UCSD-AML1 (cell line): ENCODE results near the gene PARD6B.
"Not testable (repeated sequence)": the region's sequence is repeated elsewhere in the genome, so short reads cannot be mapped to it uniquely, and the experiment has no call there.

Experiments
- DNase-seq: peaks from one replicate; lab custom pipeline; 2025; ENCODE audit not compliant: unreplicated experiment; lab: John Stamatoyannopoulos, UW

The PARD6B gene

DNA sequence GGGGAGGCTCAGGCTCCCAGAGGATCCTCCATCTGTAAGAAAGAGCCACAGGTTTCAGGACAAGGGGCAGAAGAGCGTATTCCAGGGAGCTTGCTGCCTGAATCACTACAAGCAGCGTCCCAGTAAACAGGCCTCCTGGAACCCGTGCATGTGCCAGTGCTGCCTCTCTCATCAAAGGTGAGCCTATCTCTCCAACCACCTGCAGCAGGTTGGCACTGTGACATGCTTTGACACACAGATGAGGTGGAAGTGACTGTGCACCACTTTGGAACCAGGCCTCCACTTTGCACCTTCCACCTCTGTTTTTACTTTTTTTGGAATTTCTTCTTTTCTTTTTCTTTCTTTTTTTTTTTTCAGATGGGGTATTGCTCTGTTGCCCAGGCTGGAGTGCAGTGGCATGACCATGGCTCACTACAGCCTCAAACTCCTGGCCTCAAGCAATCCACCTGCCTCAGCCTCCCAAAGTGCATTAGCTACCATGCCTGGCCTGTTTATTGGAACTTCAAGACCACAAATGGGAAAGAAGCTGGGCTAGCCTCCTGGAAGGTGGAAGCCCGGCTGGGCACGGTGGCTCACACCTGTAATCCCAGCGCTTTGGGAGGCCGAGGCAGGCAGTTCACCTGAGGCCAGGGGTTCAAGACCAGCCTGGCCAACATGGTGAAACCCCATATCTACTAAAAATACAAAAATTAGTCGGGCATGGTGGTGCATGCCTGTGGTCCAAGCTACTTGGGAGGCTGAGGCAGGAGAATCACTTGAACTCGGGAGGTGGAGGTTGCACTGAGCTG lies 27.5 kb upstream of the PARD6B start:
- DNase-seq, result not testable (repeated sequence)

DNA sequence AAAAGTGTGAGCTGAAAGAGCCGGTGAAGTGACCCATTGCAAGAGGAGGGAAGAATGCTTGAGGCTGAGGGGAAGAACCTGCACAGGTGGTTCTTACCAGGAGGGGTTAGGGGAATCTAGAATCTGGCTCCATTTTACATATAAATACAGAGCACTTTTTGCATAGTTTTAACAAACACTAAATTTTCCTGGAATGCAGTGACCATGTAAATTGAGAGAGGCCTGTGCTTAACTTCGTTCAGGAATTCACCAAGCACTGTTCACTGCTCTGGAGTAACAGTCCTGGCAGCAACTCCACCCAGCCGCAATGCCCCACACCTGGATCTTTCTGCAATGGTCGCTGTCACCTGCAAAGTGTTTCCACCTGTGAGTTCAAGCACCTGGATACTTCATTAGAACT lies 26.9 kb upstream of the PARD6B start:
- DNase-seq, result no peak

DNA sequence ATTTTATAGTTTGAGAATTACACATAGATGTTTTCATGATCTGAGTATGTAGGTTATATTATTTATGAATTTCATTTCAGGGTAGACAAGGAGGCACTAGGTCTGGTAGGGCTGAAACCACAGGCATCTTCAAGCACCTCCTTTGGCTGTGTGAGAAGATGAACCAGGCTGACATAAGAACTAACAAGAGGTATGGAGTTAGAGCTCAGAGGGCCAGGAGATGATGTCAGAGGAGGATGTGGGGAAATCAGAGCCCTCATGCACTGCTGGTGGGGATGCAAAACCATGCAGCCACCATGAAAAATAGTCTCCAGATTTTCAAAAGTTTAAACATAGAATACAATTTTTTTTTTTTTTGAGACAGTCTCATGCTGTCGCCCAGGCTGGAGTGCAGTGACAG lies 26.4 kb upstream of the PARD6B start:
- no peak for DNase-seq

DNA sequence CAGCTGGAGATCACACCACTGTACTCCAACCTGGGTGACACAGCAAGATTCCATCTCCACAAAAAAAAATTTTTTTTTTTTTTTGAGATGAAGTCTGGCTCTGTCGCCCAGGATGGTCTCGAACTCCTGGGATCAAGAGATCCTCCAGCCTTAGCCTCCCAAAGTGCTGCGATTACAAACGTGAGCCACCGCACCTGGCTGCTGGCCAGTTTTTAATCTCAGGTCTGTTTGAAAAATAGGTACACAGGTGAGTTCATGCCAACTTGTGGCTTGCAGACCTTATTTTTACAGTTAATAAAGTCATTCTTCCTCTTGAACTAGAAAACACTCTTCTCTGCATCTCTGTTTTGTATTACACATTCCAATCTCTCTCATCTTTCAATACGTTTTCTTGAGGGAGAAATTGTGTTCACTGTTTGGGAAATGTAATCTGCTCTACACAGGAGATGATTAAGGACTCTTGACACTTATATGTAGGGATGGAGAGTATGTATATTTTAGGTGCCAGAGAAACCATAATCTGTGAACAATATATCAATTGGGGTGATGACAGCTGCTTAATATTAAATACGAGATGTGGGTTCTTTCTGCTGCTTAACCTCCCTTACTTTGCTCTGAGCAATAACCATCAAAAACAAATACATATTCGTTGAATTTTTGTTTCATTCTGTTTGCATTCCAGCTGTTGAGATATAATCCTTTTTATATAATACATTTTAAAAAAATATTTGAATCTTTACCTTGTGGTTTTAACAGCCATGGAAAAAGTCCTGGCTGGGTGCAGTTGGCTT lies 22.3 kb upstream of the PARD6B start:
- DNase-seq, result no peak

DNA sequence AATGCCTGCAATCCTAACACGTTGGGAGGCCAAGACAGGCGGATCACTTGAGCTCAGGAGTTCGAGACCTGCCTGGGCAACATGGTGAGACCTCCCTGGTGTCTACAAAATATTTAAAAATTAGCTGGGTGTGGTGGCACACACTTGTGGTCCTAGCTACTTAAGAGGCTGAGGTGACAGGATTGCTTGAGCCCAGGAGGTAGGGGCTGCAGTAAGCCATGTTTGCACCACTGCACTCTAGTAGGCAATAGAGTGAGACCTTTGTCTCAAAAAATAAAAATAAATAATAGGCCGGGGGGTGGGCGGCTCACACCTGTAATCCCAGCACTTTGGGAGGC lies 21.8 kb upstream of the PARD6B start:
- no peak for DNase-seq

DNA sequence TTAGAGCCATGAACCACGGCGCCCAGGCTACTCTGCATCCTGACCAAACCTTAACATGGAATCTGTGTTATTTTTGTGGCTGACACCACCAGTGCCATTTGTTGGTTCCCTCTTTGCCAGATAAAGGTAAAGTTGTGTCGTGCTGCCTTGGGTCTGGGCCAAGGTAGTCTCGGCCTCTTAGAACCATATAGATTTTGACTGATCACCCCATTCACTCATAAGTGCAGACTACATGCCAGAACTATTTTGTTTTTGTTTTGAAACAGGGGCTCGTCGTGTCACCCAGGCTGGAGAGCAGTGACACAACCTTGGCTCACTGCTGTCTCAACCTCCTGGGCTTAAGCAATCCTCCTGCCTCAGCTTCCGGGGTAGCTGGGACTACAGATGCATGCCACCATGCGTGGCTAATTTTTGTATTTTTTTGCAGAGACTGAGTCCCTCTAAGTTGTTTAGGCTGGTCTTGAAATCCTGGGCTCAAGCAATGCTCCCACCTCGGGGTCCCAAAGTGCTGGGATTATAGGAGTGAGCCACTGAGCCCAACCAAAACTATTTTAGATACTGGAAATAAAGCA lies 20.8 kb upstream of the PARD6B start:
- DNase-seq, result no peak

DNA sequence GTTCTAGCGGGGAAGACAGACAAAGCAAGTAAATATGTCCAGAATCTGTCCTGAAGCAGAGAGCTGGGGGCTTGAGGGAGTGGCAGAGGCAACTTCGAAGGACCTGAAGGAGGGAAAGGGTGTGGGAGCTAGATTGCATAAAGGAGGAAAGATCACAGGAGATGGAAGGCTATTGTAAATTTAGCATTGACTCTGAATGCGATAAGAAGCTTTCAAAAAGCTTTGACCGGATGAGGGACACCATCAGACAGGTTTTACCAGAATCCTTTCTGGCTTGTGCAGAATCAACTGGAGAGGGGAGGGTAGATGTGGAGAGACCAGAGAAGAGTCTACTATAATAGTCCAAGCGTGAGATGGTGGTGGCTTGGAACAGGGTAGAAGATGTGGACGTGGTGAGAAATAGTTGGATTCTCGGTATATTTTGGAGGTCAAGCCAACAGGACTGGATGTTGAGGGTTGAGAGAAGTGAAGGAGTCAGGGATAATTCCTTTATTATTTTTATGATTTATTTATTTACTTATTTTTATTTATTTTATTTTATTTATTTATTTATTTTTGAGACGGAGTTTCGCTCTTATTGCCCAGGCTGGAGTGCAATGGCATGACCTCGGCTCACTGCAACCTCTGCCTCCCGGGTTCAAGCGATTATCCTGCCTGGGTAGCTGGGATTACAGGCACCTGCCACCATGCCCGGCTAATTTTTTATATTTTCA lies 20.1 kb upstream of the PARD6B start:
- no peak for DNase-seq

DNA sequence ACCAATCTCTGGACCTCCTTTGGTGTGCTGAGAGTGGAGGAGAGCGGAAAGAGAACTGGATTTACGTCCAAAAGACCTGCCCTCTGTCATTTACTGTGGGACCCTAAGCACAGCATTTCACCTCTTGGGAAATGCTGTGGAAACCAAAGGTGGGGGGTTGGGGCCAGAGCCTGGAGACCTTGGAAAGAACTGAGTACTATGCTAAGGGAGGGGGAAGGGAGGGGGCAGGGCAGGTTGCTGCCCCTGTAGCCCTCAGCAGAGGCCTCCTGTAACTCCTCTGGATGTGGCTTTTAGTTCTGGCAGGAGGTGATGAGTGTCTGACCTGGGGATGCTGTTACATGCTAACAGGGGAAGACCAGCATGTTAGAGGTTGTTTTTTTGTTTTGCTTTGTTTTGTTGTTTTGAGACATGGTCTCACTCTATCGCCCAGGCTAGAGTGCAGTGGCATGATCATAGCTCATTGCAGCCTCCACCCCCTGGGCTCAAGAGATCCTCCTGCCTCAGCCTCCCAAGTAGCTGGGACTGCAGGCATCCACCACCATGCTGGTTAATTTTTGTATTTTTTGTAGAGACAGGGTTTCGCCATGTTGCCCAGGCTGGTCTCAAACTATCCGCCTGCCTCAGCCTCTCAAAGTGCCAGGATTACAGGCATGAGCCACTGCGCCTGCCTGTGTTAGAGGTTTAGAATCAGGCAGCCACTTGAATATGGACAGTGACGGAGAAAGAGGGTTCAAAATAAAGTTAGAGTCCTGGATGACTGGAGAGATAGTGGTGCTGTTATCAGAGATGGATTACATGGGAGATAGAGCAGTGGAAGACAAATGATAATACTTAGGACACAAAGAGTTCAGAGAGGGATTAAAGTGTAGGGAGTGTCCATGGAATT lies 18.4 kb upstream of the PARD6B start:
- DNase-seq, result no peak

DNA sequence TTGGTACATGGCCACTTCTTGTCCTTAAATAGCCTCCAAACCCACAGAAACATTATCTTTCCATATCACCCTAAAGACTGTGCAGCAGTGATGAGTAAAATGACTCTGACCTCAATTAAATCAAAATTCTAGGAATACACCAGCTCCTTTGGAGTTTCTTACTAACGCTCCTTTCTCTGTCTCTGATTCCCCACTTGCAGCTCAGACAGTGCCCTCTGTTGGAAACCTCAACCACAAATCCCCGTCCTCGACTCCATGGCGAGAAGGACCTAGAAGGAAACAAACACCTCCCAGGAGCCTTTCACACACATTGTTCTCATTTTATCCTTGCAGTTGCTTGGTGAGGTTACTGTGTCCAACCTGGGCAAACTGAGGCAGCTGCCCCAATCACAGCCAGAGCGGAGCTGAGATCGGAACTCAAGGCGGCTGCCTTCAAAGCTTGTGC lies 17.7 kb upstream of the PARD6B start:
- DNase-seq, result no peak

DNA sequence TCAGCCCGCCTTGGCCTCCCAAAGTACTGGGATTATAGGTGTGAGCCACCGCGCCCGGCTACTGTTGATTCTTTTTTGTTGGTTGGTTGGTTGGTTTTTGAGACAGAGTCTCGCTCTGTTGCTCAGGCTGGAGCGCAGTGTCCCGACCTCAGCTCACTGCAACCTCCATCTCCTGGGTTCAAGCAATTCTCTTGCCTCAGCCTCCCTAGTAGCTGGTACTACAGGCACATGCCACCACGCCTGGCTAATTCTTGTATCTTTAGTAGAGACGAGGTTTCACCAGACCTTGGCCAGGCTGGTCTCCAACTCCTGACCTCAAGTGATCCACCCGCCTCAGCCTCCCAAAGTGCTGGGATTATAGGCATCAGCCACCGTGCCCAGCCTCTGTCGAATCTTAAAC lies 17.0 kb upstream of the PARD6B start:
- DNase-seq, result not testable (repeated sequence)

DNA sequence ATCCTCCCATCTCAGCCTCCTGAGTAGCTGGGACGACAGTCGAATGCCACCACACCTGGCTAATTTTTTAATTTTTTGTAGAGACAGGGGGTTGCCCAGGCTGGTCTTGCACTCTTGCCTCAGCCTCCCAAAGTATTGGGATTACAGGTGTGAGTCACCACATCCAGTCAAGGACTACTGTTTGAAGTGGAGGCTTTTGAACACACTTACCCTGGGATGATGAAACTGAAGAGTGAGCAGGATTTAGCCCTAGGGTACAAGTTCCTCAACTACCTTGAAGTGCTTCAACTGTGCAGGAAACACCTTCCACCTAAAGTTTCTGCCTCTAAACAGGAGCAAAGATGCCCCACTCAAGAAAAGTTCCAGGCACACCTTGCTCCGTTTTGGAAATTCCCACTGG lies 15.7 kb upstream of the PARD6B start:
- DNase-seq, result no peak

DNA sequence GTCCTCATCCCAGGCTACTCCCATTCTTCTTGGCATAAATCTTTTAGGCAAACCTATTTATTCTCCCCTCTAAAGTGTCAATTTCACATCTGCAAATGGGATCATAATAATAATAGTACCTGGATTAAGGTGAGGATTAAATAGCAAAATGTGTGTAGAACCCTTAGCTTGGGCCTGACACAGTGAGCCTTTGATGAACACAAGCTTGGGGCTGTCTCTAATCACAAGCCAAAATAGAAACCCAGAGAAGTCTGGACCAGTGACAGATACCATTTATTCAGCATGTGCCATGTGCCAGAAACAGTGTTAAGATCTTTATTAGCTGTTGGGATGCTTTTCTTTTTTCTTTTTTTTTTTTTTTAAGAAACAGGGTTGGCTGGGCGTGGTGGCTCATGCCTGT lies 14.9 kb upstream of the PARD6B start:
- no peak for DNase-seq

DNA sequence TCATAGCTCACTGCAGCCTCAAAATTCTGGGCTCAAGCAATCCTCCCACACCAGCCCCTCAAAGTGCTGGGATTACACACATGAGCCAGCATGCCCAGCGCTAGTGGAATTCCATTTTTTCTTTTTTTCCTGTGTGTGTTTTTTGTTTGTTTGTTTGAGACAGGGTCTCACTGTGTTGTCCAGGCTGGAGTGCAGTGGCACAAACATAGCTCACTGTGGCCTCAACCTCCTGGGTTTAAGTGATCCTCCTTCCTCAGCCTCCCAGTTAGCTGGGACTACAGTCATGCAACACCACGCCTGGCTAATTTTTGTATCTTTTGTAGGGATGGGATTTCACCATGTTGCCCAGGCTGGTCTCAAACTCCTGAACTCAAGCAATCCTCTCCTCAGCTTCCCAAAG lies 14.1 kb upstream of the PARD6B start:
- no peak for DNase-seq

DNA sequence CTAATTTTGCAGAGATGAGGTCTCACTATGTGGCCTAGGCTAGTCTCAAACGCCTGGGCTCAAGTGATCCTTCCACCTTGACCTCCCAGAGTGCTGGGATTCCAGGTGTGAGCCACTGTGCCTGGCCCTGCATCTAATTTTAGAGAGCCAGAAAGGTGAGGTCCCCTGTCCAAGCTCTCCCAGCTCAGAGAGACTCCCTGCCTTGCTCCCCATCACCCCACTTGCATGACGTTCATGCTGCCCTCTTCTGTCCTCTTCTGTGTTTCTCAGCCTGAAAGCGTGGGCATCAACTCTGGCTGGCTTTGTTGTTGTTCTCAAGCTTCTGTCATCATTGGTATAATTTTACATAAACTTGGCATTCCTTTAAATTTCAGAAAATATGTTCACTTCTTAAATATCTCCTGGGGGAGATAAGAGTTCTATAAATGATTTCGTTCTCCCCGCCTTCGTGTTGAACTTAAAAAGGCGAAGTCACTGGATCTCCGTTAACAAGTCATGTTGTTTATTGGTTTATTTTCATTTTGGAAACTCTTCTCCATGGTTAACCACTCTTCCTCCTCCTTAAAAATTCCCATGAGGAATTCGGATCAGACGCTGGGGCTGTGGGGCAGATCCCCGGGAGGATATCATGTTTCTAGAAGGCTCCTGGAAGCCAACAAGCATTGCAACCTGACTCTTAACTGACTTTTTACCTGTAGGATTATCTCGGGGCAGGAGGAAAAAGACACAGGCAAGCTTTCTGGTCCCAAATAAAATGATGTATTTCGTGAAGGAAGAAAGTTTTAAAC lies 13.2 kb upstream of the PARD6B start:
- no peak for DNase-seq

DNA sequence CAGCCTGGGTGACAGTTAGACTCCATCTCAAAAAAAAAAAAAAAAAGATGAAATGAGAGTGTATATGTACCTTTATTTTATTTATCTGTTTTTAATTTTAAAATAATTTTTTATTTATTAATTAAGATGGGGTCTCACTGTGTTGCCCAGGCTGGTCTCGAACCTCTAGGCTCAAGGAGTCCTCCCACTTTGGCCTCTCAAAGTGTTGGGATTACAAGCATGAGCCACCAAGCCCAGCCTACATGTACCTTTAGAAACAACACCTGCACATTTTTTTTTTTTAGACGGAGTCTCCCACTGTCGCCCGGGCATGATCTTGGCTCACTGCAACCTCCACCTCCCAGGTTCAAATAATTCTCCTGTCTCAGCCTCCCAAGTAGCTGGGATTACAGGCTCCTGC lies 12.1 kb upstream of the PARD6B start:
- no peak for DNase-seq

DNA sequence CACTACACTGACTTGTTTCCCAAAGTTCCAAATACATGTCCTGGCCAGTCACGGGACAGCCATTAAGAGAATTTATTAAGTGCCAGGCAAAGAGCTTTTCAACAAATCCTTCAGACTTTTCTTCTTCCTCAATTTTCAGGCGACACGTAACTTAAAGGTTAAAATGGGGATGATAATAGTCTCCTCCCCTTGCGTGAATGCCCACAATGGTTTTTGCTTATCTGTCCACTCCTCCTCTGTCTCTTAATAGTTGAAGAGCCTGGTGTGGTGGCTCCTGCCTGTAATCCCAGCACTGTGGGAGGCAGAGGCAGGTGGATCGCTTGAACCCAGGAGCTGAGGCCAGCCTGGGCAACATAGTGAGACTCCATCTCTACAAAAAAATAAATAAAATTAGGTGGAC lies 11.4 kb upstream of the PARD6B start:
- no peak for DNase-seq

DNA sequence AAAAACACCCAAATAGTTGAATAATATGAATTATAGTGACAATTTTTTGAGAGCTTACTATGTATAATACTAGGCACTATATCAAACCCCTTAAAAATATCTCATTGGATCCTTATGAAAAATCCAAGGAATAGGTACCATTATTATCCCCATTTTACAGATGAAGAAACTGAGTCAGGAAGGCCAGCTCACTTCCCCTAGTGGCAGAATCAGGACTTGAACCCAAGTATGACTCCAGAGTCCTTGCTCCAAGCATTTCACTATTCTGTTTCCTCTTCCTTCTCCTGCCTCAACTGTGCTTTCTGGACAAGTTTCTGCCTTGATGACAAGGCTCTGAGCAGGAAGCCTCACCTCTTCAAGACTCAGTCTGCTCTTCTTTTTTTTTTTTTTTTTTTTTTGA lies 10.8 kb upstream of the PARD6B start:
- DNase-seq, result no peak

DNA sequence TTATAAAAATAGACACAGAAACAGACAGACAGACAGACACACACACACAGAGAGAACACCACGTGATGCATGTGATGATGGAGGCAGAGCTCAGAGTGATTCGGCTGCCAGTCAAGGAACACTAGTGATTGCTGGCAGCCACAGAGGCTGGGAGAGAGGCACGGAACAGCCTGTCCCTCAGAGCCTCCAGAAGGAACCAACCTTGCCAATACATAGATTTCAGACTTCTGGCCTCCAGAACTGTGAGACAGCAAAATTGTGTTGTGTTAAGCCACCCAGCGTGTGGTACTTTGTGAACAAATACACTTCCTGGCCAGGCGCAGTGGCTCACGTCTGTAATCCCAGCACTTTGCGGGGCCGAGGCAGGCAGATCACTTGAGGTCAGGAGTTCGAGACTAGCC lies 9.5 kb upstream of the PARD6B start:
- no peak for DNase-seq

DNA sequence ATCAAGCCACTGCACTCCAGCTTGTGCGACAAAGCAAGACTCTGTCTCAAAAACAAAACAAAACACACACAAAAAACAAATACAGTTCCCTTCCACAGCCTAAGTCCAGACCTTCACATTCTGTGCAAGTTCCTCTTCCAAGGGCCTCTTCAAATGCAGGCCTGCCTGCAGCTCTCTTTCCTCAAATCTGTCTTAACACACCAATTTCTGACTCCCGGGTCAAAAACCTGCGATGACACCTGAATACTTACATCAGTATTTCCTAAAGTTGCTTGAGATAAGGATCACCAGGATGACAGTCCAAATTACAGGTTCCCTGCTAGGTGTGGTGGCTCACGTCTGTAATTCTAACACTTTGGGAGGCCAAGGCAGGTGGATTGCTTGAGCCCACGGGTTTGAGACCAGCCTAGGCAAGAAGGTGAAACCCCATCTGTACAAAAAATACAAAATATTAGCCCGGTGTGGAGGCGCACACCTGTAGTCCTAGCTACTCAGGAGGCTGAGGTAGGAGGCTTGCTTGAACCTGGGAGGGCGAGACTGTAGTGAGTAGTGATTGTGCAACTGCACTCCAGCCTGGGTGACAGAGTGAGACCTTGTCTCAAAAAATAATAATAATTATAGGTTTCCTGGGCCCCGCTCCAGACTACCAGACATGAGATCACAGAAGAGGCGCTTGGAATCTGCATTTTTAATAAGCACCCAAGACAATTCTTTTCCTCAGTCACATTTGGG lies 8.8 kb upstream of the PARD6B start:
- no peak for DNase-seq
